ENCODE measurements around the gene SPEM2.
"Not testable (repeated sequence)": the region's sequence is repeated elsewhere in the genome, so short reads cannot be mapped to it uniquely, and the experiment has no call there.

SPEM2 gene

DNA sequence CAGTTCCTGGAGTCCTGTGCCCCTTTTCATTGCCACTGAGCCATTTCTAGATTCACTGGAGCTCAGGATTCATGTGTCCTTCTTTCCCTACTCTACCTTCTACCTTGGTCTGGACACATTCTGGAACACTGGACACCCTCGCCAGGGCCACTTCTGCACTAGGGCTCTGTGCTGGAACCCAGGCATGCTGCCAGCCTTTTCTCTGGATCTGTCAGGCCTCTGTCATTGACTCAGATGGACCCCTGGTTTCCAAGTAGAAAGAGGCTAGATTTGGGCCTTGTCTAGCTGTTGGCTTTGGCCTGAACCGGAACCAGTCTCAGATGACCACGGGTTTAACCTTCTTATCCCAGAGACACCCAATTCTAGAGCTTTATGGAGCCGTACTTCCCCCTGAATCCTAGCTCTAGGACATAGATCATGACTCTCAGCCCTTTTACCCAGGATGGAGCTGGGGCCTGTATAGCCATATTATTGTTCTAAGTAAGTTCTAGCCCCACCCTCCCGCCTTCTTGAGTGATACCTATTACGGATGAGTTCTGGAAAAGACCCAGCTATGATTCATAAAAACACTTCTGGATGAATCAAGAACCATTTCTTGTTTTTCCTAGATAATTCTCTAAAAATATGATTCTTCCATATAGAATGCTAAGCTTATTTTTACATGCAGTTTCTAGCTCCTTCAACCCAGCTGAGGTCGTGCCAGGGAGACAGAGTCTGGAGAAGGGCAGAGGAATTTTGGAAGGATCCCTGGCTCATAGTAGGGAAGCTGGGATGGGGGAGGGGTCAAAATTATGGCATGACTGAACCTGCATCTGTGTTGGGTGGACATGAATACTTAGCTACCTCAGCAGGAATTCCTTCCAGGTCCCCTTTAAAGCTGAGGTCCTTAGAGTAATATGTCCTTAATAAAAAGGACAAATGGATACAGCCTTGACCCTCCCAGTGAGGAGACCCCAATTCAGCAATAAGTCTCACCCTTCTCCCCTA, 18.4 kb downstream of the SPEM2 start:
- ATAC-seq, result no peak

DNA sequence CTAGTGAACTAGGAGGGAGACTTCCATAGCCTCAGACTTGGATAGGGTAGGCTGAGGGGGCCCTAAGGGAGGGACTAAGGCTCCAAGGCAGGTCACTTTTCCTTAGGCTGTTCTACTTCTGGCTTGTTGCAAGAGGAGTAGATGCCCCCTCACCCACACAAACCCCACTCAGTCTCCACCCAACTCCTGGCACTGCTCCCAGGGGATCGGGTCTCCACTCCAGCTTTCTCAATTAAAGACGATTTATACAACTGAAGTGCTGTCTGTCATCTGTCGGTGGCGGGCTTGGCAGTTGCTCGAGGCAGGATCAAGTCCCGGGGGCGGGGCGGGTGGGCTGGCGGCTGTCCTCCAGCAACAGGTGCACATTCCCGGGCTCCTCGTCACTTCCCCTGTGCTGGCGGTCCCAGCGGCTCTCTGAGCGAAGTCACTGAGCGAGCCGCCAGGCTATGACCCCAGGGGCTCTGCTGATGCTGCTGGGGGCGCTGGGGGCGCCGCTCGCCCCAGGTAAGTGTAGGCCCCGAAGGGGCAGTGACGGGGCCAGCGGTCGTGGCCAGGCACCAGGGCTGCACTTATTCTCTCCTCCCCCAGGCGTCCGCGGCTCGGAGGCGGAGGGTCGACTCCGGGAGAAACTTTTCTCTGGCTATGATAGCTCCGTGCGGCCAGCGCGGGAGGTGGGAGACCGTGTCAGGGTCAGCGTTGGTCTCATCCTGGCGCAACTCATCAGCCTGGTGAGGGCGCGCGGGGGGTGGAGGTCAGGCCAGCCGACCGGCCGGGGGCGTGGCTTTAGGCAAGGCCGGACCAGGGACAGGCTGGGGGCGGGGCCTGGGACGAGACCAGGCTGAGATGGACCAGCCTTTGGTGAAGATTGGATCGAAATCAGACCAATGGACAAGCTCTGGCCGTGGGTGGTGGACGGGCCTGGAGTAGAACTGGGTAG, 19.5 kb downstream of the SPEM2 start, which contains the start of gene CHRNB1:
TSS of gene CHRNB1 (plus strand) at position 380 of the 937 bp plus-strand sequence. CDS start at position 447, 67 bp downstream.
- peak in 1 of 2 donors; percentile 13 for ATAC-seq

DNA sequence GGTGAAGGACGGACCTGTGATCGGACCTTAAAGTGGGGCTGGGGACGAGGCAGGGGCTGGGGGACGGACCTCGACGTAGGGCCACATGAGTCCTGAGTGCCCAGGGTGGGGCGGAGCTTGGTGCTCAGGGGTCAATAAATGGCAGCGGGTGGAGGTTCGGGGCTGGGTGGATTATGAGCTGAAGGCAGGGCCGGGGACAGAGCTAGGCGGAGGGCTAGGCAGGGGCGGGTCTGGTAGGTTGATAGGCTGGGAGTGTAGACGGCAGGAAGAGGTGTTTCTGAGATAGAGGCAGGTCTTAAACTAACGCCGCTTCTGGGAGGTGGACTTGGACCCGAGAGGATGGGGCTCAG, 20.2 kb downstream of the SPEM2 start:
- ATAC-seq, result peak; percentile 68 to 80

DNA sequence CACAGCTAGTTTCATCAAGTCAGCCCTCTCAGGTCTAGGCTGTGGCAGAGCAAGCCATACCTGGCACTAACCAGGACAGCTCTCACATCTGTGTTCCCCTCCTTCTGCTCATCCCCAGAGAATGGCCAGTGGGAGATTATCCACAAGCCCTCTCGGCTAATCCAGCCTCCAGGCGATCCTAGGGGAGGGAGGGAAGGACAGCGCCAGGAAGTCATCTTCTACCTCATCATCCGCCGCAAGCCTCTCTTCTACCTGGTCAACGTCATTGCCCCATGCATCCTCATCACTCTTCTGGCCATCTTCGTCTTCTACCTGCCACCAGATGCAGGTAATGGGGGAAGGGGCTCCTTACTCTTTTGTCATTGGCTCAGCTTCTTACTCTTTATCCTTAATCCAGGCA, 23.0 kb downstream of the SPEM2 start:
- no peak for ATAC-seq

DNA sequence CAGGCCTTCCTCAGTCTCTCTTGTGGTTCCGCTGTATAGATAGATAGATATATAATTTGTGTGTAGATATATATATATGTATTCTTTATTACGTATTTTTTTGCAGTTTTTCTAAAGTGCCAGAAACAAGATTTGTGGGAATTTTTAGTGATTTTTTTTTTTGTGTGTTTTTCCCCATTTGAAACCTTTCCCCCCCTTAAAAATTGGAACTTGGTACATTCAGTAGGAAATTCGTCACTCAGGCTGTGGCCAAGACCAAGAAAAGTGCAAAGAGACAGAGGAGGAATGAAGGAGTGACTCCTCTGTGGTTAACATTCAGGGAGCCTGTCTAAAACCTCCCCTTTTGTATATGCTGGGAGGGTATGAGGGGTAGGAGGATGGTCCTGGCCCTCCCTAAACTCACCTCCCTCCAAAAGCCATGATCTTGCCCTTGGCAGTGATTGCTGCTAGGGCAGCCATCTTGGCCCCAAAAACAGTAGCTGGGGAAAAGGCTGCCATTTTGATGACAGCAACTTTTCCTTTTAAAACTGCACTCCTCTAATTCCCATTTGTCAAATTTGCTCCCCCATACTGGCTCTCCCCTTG, 34.6 kb downstream of the SPEM2 start:
- ATAC-seq, result no peak

DNA sequence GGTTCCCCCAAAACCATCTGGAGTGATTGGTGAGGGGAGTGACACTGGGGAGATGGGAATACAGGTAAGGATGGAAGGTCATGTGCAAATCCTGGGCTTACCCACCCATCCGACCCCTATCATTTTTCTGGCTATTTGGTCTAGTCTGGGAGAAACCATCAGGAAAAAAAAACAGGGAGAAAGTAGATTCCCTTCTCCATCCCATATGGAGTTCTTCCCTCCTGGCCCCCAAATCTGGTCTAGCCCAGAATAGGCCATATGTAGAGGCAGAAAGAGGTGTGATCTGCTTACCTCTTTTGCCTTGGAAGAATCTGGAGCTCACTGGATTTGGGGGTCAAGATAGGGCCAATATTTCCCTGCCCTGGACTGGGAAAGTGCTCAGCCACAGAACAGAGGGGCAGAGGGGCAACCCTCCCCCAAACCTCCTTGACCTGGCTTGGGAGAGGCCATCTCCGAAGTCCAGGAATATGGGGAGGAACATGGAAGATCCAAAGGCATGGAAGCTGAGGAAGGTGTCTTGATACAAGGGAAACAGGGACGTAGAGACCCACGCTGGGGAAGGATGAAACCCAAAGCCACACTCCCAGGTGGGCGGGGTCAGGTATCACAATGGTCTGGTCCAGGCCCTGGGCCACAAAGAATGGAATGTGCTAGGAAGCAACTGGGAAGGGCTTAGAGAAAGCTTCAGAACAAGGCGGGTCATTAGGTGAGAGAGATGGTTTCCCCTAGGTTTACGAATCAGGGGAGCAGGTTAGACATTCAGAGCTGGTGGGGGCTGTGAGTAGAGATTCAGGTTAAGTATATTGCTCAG, 35.6 kb downstream of the SPEM2 start:
- no peak for ATAC-seq

DNA sequence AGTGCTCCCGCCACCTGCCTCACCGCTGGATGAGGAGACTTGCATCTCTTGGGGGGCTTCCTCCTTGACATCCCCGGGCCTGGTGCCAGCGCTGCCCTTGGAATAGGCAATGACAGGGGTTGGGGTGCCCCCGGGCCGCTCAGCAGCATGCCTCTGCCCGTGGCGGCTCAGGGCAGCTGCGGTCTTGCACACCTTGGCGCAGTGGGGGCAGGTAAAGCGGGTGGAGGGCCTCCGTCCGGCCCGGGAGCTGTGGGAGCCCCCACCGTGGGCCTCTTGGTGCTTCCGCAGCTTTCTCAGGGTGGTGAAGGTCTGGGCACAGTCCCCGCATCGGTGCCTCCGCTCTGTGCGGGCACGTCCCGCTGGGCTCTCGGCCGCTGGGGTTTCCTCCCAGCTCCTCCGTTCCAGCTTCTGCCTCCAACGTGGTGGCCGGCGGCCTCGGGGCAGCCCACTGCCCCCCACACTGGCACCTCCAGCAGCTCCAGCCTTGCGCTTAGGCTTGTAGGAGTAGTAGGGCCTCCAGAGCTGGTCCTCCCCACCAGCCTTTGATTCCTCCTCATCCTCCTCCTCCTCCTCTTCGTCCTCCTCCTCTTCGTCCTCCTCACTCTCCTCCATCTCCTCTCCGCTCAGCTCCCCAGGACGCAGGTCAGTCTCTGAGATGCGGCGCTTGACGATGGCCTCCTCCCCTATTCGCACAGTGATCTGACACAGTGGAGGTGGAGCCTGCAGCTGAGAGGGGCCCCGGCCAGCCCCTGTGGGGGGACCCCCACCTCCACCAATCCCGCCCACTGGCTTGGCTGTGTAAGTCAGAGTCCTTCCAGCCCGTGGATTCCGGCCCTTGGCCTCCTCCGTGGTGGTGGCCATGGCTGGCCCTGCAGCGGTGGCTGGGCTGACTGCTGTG, 37.3 kb downstream of the SPEM2 start:
- no peak for ATAC-seq

DNA sequence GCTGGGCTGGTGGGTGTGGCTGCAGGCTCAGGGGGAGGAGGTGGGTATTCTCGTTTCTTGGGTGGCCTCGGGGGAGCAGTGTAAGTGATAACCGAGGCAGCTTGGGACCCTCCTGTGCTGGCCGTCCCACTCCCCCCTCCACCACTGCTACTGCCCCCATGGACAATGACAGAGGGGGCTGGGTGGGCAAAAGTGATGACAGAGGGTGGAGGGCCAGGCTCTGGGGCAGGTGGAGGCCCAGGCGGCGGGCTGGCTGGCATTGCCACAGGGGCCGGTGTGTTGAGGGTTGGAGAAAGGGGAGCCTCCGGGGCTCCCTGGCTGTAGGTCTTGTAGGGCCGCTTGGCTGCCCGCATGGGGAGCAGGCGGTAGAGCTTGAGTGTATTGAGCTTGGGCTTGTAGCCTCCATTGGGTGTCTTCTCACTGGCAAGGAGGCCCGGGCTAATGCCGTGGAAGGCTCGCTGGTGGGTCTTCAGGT, 38.0 kb downstream of the SPEM2 start:
- no peak for ATAC-seq

DNA sequence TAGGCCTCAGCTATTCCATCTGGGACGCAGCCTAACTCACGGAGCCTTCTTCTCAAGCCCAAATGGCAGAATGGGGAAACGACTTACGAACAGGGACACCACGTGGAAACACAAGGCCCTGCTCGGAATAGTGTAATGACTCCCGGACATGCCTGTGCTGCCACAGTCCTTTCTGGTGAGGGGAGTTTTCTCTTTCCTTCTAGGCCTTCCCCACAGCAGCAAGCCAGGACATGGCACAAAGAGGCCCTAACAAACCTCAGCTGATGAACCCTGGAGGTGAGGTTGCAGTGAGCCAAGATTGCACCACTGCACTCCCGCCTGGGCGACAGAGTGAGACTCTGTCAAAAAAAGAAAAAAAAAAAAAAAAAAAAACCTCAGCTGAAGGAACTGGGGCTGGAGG, 38.7 kb downstream of the SPEM2 start:
- no peak for ATAC-seq

DNA sequence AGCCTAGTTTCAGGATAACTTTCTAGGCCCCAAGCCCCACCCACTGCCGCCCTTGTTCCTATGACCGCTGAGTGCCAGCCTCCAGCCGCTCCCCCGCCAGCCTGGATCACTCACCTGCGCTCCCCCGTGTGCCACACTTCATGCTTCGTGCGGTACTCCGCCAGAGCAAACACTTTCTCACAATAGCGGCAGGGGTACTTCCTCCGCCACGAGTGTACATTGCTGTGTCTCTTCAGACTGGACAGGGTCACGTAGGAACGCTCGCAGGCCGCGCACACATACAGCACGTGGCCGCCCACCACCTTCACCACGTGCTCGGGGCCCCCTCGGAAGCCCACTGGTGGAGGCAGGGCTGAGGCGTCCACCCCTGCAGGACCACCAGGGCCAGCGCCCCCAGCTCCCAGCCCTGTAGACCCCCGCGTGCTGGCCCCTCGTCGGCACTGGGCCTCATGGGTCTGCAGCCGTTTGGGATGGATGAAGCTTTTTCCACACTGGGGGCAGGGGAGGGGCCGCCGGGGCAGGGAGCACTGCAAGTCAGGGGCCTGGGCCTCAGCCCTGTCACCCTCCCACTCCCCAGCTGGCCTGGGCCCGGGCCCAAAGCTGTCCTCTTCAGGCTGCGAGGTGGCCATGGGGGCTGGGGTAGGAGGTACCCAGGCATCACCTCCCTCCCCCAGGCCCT, 40.3 kb downstream of the SPEM2 start:
- no peak for ATAC-seq

DNA sequence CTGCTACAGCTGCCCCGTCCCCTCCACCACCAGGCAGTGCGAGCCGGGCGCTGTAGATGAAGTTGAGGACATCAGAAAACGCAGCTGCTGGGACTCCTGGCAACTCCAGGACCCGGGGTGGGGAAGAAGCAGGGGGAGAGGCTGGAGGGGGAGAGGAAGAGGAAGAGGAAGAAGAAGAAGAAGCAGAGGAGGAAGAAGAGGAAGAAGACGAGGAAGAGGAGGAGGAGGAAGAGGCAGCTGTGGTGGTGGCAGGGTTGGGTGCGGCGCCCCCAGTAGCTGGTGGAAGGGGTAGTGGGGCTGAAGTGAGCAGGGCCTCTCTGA, 40.9 kb downstream of the SPEM2 start:
- ATAC-seq, result no peak

DNA sequence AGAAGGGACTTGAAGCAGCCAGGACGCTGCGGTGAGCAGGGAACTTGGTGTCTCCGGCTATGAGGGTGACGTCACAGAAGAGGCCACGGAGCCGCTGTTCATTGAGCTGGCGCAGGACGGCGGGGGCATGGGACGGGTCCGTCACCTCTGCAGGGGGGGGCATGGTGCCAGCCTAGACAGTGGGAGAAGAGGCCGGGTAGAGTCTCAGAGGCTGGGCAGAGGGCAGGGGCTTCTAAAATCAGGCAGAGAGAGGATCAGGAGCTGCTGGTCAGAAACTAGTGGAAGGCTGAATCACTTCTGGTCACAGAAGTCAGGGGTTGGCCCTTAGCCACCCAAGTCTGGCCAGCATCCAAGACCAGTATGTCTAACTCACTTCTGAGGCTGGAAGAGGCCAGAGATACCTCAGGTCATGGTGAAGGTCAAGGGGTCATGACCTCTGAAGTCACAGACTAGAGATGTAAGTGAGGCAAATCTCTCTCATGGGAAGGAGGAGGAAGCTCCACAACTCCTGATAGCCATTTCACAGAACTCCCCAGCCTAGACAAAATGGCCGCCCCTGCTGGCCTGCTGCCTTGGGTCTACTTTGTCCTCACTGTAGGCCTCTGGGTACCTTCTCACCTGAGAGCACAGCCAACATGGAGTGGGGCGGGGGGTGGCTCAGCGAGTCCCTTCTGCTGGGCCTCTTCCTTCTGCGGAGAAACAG, 41.4 kb downstream of the SPEM2 start:
- no peak for ATAC-seq

DNA sequence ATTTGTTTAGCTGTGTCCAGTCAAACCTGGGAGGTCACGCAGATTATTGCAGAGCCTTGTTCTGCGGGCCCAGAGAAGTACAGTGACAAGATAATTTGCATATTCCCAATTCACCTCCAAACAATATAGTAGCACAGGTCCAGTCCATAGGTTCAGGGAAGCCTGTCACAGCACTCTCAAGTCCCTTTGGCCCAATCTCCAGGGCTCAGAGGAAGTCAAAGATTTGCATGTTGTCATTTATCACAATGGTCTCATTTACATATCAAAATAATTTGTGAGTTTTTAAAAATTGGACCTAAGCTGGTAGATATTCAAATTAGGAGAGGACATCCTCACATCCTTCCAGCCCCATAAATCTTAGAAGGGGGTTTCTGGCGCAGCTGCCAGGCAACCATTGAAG, 42.1 kb downstream of the SPEM2 start:
- ATAC-seq, result no peak

DNA sequence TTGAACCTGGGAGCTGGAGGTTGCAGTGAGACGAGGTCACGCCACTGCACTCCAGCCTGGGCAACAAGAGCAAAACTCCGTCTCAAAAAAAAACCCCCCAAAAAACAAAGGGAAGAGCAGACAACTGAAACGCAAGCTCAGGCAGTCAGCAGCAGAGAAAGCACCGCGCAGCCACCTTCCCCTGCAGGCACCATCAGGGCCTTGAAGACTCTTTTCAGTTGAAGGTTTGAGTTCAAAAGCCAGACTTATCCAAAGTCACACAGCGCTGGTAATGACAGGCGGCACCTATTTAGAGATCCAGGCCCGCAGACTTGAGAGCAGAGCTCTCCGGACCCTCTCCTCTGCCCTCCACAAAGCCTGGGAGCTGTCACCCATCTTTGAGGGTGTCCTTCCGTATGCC, 42.9 kb downstream of the SPEM2 start:
- no peak for ATAC-seq

DNA sequence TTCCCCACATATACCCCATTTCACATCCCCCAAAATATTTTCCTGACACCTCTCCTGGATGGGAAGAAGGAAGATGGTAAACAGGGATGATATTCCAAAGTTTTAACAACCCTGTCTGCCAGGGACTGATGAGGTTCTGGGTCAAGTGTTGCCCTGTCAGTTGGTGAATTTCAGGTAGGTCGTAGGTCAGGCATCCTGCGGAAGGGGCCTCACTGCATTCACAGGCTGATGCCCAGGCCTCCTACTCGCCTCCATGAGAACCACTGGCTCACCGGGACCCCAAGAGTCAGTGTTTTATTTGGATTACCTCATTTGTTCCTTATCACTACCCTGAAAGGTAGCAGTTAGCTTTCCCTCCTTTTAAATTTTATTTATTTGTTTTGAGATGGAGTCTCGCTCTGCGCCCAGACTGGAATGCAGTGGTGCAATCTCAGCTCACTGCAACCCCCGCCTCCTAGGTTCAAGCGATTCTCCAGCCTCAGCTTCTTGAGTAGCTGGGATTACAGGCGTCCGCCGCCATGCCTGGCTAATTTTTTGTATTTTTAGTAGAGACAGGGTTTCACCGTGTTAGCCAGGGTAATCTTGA, 43.5 kb downstream of the SPEM2 start:
- ATAC-seq, result no peak

DNA sequence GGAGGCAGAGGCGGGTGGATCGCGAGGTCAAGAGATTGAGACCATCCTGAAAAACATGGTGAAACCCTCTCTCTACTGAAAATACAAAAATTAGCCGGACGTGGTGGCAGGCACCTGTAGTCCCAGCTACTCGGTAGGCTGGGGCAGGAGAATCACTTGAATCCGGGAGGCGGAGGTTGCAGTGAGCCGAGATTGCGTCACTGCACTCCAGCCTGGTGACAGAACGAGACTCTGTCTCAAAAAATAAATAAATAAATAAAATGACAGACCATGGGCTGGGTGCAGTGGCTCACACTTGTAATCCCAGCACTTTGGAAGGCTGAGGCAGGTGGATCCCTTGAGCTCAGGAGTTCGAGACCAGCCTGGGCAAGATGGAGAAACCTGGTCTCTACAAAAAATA, 44.4 kb downstream of the SPEM2 start:
- not testable (repeated sequence) for ATAC-seq

DNA sequence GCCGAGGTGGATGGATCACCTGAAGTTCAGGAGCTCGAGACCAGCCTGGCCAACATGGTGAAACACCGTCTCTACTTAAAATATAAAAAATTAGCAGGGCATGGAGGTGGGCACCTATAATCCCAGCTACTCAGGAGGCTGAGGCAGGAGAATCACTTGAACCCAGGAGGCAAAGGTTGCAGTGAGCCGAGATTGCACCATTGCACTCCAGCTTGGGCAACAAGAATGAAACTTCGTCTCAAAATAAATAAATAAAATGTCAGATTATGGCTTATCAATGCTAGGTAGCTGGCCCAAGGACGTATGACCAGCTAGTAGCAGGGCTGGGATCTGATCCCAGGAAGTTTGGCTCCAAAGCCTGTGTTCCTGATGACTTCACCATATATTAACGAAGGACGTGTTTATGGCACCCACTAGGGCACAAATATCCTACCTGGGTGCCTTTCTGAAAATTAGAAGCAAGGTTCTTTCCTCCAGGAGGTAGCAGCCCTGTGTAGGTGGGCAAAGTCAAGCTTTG, 45.1 kb downstream of the SPEM2 start:
- not testable (repeated sequence) for ATAC-seq

DNA sequence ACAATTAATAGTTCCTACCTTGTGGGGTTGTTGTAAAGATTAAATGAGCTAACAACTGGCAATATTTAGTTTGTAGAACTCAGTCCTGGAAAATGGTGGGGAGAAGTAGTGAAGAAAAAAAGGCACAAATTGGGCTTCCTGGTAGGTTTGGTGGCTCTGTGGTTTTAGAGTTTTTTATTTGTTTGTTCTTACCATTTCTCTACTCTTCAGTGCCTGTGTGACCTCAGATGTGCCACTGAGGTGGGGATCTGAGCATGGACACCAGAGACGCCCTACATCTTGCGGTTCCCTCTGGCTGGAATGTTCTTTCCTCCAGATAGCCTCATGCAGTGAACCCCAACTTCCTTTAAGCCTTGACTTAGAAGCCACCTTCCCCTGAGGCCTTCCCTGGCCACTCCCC, 46.3 kb downstream of the SPEM2 start:
- no peak for ATAC-seq

DNA sequence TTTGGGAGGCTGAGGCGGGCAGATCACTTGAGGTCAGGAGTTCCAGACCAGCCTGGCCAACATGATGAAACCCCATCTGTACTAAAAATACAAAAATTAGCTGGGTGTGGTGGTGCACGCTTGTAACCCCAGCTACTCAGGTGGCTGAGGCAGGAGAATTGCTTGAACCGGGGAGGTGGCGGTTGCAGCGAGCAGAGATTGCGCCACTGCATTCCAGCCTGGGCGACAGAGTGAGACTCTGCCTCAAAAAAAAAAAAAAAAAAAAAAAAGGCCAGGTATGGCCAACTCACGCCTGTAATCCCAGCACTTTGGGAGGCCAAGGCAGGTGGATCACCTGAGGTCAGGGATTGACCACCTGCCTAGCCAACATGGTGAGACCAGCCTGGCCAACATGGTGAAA, 49.4 kb downstream of the SPEM2 start:
- ATAC-seq, result not testable (repeated sequence)

Measured in activated CD4-positive, CD25-positive, alpha-beta regulatory T cell treated with anti-CD3 and anti-CD28 coated beads, Interleukin-2, amount 50 U/mL, for 24 hours (primary cell).